Measurements from ENCODE around the gene RSPH10B2.
"Not testable (repeated sequence)": the region's sequence is repeated elsewhere in the genome, so short reads cannot be mapped to it uniquely, and the experiment has no call there.

RSPH10B2 gene

DNA sequence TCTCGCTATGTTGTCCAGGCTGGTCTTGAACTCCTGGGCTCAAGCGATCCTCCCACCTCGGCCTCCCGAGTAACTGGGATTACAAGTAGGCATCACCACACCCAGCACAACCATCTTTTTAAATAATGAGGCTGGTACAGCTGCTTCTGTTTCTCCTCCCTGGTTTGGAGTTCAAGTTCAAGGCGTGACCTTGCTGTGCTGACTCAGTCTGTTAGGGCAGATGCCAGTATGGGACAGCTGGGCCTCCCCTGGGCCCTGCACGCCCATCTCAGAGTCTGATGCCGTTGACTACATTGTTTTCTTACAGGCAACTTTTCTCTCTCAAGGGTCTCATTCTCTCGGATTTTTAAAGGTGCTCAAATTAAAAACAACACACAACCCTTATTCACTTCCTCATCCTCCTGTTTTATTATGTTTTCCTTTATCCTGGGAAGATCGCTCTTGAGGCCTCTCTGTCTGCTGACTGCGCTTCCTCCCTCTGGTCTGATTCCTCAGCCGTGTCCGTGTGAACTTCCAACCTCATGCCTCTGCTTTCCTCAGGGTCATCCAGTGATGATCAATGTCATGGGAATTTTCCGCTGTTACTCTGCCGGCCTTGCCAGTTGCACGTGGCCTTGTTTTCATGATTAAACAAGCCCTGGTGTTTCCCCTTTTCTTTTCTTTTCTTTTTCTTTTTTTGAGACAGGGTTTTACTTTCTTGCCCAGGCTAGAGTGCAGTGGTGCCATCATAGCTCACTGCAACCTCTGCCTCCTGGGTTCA, 38.4 kb downstream of the RSPH10B2 start:
- DNase-seq: not testable (repeated sequence)

DNA sequence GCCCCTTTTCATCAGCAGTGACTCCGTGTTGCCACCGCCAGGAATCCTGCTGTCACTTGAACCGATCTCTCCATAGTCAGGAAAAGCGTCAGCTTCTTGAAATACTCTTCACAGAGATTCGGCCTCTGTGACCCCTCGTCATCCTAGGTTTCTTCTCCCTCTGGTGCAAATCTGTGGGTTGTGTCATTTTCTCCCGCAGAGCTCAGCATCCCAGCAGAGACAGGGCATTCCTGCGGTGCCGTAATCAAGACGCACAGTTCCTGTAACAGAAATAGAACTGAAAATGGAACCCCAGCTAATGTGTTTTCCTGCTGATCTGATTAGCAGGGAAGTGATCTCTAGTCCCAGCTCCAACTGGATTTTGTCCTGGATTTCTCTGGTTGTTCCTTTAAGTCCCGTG, 40.4 kb downstream of the RSPH10B2 start:
- DNase-seq: not testable (repeated sequence)

DNA sequence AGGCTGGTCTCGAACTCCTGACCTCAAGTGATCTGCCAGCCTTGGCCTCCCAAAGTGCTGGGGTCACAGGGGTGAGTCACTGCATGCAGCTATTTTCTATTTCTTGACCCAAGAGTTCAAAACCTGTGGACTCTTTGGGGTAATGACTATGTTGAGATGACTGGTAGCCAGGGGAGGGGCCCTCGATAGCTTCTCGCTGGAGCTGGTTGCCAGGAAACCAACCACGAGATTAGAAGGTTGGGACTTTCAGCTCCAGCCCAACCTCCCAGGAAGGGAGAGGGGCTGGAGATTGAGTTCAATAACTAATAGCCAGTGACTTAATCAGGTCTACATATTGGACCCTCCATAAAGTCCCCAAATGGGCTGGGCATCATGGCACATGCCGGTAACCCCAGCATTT, 43.3 kb downstream of the RSPH10B2 start:
- DNase-seq: not testable (repeated sequence)

DNA sequence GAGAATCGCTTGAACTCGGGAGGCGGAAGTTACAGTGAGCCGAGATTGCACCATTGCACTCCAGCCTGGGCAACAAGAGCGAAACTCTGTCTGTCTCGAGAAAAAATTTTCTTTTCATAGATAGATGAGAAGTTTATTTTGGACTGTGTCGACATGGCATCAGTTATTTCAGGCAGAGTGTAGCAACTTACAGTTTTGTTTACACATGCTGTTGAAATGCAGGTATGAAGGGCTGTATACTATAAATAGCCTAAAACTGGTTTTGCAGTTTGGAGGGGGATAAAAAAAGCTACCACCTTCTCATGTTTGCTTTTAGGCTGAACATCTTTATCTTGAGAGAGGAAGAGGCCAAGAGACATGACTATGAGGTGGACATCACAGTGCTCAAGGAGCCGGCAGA, 44.1 kb downstream of the RSPH10B2 start:
- DNase-seq: not testable (repeated sequence)

DNA sequence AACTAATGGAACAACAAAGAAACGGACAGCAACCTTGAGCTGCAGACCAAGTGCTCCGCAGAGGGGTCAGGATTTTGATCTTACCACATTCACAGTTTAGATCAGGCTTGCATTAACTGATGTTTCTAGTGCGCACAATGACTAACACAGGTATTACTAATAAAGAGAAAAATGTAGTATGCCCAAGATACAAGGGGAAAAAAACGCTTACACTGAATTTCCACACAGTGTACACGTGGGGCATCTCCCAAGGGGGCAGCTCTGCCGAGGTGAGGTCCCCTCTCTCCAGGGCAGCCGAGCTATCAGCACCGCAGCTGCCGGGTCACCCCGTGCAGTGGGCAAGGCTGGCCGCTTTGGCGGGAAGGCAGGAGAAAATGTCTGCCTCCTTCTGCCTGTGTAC, 46.0 kb downstream of the RSPH10B2 start:
- not testable (repeated sequence) for DNase-seq

DNA sequence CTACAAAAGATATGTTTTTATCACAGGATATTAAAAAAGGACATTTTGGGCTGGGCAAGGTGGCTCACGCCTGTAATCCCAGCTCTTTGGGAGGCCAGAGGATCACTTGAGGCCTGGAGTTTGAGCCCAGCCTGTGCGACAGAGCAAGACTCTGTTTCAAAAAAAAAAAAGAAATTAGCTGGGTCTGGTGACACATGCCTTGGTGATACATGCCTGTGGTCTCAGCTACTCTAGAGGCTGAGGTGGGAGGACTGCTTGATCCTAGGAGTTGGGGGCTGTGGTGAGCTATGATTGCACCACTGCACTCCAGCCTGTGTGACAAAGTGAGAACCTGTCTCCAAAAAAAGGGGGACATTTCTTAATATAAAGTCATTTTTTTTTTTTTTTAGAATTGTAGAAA, 46.4 kb downstream of the RSPH10B2 start:
- not testable (repeated sequence) for DNase-seq

DNA sequence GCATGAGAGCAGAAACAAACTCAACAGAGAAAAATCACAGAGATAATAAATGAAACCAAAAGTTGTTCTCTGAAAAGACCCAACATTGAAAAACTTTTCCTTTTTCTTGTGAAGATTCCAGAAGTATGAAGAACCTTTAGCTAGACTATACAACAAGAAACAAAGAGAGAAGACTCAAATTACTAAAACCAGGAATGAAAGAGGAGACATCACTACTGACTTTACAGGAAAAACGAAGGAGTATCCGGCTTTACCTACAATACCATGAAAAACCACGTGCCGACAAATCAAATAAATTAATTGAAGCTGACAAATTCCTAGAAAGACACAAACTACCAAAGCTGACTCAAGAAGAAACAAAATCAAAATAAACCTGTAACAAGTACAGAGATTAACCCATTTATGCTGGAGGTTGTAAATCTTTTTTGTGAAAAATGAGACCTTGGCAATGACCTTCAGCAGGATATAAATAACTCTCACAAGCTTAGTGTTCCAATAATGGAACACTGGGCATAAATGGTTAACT, 53.6 kb downstream of the RSPH10B2 start:
- DNase-seq: not testable (repeated sequence)

DNA sequence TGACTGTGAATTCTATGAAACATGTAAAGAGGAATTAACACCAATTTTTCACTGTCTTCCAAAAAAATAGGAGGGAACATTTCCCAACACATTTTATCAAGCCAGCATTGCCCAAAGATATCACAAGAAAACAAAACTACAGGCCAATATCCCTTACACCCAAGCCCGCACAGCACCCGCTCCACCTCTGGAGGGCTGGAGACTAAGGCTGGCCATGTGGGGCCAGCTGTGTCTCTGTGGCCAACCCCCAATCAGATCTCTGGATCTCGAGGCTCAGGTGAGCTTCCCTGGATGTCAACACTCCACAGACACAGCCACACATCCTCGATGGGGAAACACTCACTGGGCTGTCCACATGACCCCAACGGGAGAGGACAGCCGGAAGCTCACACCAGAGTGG, 54.1 kb downstream of the RSPH10B2 start:
- not testable (repeated sequence) for DNase-seq

DNA sequence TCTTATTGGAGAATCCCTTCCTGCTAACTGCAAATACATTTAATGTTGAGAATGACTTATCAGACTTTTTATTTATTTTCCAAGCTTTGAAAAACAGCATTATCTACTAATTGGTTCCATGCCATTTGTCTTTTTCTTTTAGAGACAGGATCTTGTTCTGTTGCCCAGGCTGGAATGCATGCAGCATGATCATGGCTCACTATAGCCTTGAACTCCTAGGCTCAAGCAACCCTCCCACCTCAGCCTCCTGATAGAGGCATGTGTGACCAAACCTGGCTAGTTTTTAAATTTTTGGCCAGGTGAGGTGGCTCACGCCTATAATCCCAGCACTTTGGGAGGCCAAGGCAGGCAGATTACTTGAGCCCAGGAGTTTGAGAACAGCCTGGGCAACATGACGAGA, 59.1 kb downstream of the RSPH10B2 start:
- DNase-seq: not testable (repeated sequence)

DNA sequence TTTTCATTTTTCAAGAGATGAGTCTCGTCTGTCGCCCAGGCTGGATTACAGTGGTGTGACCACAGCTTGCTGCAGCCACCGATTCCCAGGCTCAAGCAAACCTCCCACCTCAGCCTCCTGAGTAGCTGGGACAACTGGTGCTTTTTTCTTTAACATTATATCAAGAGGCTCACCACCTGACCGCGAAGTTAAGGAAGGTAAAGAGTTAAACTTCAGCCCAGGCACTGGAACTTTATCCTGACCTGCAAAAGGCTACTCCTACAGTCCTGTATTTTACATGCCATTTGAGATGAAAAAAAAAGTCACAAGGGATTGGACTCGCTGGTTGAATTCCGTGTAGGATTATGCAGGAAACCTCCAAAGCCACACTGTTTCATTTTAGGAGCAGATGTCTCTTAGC, 61.6 kb downstream of the RSPH10B2 start:
- not testable (repeated sequence) for DNase-seq

DNA sequence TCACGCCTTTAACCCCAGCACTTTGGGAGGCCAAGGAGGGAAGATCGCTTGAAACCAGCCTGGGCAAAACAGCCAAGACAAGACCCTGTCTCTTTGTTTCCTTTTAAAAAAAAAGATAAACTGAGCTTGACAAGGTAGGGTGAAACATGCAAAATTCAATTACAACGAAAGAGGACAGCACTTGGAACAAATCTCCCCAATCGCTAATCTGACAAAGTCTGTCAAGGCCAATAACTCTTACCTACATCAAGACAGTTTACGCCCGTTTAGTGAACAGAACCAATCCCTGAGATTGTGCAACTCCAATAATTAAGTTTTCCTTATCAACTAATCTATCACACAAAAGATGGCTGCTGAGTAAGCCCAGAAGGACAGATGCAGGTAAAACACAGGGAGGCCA, 67.7 kb downstream of the RSPH10B2 start:
- DNase-seq: not testable (repeated sequence)

DNA sequence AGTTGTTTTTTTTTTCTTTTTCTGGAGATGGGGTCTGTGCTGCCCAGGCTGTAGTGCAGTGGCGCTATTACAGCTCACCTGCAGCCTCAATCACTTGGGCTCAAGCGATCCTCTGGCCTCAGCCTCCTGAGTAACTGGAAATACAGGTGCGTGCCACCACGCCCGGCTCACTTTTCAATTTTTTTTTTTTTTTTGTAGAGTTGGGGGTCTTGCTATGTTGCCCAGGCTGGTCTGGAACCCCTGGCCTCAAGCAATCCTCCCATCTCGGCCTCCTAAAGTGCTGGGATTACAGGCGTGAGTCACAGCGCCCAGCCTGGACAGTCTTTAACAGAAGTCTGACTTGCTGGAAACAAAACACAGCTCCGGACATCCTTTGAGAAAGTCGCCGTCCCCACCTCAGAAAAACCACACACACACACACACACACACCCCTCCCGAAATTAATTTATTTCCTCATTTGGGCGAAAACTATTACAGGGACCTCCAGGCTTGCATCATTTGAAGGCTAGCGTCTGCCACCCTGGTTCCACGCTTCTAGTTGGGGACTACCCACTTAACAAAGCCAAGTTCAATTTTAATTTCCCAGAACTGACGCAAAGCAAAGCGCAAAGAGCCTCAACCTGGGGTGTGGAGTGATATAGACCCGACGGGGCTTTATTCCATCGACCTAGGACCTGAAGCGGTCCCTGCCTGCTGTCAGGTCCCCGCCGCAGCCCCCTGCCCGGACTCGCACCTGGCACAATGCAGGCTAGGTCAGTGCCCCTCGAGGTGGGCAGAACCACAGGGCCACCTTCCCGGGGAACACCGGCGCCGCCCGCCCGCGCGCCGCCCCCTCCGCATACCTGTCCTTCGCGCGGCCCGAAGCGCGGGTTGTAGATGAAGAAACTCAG, 71.6 kb downstream of the RSPH10B2 start:
- DNase-seq: not testable (repeated sequence)

DNA sequence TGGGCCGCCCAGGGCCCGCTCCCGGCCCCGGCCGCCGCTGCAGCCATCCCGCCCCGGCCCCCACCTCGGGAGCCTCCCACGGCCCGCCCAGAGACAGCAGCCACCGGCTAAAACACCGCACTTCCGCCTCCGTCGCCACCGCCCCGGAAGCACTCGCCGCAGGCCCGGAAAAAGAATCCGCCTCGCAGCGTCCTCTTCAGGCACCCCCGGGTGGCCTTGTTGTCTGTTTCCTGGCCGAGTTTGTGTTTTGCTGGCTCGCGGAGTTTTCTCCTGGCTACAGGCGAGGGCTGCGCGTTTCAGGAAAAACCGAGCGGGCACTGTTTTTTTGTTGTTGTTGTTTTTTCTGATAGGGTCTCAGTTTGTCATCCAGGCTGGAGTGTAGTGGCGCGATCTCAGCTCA, 72.2 kb downstream of the RSPH10B2 start, which contains the start of gene CCZ1B:
TSS of gene CCZ1B (minus strand) at position 125 of the 400 bp plus-strand sequence. CDS start at position 47, 78 bp downstream.
- peak; percentile 37 for DNase-seq

DNA sequence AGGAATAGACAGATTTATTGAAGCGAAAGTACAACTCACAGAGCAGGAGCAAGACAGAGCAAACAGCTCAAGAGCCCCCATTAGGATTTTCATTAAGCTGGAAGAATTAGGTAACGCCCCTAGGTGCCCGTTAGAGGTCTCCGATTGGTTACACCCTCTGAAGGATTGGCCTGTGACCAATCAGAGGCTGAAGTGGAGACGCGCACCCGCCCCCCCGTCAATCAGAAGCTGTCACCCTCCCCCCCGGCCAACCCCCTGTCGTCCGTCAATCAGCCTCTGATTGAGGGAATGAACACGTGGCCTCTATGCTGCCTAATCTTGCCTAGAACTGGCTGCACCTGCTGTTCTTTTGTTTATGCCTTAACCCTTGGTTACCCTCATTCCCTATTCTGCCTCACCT, 73.3 kb downstream of the RSPH10B2 start:
- peak; percentile 14 for DNase-seq

DNA sequence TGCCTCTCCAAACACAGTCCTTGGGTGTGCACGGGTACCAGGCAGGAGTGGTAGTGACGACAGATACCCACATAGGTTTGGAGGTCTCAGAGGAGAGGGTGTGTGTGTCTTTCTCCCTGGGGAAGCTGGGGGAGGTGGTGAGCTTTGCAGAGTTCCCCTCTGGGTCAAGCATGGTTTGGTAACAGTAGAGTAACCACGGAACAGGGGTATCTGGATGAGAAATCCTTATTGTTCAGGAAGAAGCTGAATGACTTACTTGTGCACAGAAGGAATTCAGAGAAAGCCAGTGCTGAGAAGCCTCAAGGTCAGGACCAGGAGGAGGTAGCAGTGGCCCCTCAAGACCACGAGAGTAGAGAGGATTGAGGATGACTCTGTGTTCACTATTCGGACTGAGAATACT, 75.7 kb downstream of the RSPH10B2 start:
- not testable (repeated sequence) for DNase-seq

DNA sequence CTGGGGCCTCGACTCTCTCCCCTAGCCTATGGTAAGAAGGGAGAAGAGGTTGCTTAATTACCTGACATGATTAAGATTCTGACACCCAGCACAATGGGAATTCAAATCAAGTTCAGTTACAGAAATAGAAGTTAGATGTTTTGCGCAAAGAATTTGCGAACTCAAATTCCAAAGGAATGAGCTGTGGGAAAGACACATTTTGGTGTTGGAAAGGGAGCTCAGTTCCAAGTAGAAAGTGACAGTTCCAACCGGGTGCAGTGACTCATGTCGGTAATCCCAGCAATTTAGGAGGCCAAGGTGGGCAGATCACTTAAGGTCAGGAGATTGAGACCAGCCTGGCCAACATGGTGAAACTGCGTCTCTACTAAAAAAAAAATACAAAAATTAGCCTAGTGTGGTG, 76.1 kb downstream of the RSPH10B2 start:
- DNase-seq: not testable (repeated sequence)

DNA sequence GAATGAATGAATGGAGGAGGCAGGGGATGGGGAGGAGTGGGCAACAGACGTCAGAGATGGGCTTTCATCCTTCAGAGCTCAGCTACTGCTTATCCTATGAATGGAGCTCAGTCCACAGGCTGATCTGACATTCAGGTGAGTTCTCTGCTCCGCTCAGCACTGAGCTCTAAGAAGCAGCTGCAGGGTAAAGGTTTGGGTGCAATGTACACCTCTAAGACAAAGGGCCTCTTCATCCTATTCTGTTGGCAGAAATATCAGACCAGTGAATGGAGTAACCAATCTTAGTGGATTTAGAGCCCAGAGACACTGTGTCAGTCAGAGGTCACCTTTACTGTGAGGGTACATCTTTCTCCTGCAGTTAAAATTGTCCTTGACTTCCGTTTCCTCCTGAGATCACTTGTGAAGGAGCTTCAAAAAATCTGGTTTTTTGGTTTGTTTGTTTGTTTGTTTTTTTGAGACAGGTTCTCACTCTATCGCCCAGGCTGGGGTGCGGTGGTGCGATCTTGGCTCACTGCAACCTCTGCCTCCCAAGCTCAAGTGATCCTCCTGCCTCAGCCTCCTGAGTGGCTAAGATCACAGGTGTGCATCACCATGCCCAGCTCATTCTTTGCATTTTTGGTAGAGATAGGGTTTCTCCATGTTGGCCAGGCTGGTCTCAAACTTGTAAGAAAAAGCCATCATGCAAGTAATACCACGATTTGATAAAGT, 77.3 kb downstream of the RSPH10B2 start:
- no peak for DNase-seq

DNA sequence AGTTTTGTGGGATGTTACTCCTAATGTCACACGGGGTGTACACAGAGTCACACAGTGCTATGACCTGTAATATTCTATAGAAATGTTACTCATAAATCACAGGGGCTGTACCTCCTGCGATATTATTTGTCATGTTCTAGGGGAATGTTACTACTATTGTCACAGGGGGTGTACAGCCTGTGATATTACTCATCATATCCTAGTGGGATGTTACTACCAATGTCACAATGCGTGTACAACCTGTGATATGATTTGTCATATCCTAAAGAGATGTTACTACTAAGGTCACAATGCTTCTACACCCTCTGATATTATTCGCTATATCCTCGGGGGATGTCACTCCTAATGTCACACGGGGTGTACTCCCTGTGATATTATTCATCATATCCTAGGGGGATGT, 79.7 kb downstream of the RSPH10B2 start:
- DNase-seq: no peak

DNA sequence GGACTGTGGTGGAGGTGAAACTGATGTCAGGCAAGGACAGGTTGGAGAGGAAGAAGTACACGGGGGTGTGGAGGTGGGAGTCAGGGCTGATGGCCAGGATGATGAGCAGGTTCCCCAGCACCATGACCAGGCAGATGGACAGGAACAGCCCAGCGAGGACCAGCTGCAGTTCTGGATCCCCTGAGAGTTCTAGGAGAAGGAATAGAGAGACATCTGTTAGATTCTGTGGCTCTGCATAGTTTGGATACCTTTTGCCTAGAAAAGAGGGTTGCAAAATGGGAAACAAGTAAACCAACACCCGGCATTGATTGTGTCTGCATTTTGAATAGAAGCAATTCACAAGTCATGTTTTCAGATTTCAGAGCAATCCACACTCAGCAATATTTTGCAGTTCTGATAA, 81.6 kb downstream of the RSPH10B2 start:
- DNase-seq: not testable (repeated sequence)

DNA sequence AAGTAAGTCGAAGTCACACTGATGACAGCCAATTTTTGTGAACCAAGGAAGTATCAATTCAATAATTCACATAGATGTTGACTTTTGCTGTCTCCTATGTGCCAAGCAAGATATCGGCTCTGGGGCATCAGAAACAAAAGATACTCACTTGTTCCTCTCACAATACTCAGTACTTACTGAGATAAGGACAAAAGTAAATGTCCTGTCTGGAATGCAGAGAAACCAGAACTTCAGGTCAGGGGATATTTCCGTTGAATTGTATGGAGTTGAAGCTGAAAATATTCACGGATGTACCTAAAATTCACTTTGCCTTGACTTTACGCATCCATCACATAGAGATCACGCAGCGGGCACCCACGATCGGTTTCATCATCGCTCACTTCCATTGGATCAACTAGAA, 83.2 kb downstream of the RSPH10B2 start:
- not testable (repeated sequence) for DNase-seq

DNA sequence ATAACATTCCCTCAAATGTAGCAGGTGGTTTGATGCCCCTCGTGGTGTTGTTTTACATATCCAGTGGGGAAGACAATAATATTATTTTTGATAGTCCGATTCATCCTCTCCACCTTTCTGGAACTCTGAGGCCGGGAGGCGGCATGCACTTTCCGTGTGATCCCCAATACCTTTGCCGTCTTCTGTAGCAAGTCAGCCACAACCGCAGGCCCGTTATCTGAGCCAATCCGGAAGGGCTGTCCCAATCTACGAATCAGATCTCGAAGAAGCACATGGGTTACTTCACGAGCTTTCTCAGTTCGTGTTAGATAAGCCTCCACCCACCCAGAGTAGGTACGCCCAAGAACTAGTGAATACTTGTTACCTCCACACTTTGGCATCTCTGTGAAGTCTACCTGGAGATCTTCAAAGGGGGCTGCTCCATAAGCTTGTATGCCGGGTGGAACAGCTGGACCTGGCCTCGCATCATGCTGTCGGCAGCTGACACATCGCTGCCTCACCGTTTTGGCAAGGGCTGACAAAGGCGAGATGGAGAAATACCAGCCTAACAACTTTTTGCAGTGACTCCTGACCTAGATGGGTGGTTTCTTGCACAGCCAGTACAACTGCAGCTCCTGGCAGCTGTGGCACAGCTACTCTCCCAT, 88.5 kb downstream of the RSPH10B2 start:
- DNase-seq: not testable (repeated sequence)

DNA sequence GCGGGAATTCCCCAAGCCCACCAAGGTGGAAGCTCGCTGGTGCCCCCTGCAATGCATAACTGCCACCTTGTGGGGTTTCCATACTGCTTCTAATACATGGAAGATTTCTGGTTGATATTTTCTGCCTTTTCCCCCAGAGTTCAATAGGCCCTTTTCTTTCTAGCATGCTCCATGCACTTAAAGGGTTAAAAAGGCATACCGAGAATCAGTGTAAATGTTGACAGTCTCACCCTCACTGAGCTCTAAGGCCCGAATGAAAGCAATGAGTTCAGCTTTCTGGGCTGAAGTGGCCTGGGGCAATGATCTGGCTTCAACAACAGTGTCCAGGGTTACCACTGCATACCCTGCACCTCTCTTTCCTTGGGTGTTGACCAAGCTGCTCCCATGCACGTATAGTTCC, 89.2 kb downstream of the RSPH10B2 start:
- not testable (repeated sequence) for DNase-seq

All from midbrain (tissue), 1 donor.